Measurements from ENCODE around the gene TRIP6.
"Not testable (repeated sequence)": the region's sequence is repeated elsewhere in the genome, so short reads cannot be mapped to it uniquely, and the experiment has no call there.

TRIP6 gene

DNA sequence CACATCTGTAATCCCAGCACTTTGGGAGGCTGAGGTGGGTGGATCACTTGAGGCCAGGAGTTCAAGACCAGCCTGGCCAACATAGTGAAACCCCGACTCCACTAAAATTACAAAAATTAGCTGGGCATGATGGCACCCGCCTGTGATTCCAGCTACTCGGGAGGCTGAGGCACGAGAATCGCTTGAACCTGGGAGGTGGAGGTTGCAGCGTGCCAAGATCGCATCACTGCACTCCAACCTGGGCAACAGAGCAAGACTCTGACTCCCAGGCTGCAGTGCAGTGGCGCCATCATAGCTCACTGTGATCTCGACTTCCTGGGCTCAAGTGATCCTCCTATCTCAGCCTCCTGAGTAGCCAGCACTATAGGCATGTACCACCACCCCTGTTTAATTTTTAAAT is 12.3 kb upstream of the TRIP6 start:
- not testable (repeated sequence) for H3K9me3 ChIP-seq (ENCODE audit: control insufficient read depth, insufficient read depth, low read length); H3K9ac ChIP-seq (ENCODE audit: low read depth, low read length); H3K4me1 ChIP-seq (ENCODE audit: insufficient read depth, low read length); H3K36me3 ChIP-seq (ENCODE audit: insufficient read depth, low read length)

DNA sequence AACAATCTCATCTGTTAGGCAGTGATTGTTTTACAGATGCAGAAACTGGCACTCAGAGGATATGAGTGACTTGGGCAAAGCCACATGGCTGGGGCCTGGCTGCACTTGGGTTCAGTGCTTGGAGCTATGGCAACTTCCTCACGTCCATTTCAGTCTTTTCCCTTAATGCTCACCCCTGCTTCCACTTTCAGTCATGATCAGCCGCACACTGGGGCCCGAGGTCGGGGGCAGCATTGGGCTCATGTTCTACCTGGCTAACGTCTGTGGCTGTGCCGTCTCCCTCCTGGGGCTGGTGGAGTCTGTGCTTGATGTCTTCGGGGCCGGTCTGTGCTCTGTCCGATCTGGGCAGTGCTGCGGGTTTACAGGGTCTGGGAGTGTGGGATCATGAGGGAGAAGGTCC is 11.7 kb upstream of the TRIP6 start:
- Histone ChIP-seq H3K4me1 (ENCODE audit: insufficient read depth, low read length) (no peaks in the 10 kb centered on the region; the same call in 1 of the 2 replicates), H3K9ac (ENCODE audit: low read depth, low read length) (no peak overlapping the region), H3K36me3 (ENCODE audit: insufficient read depth, low read length) (0 out of 2 replicates have a peak, but pooled peaks cover 2% of the 10 kb centered on the region)

DNA sequence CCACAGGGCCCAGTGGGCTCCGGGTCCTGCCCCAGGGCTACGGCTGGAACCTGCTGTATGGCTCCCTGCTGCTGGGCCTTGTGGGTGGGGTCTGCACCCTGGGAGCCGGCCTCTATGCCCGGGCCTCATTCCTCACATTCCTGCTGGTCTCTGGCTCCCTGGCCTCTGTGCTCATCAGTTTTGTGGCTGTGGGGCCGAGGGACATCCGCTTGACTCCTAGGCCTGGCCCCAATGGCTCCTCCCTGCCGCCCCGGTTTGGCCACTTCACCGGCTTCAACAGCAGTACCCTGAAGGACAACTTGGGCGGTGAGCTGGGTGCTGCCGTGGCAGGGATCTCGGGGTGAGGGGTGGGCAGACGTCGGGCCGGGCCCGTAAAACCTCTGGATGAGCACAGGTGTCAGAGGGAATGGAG is 10.3 kb upstream of the TRIP6 start:
- H3K4me1 ChIP-seq (ENCODE audit: insufficient read depth, low read length), result no peaks in the 10 kb centered on the region; the same call in 1 of the 2 replicates
- no peaks in the 10 kb centered on the region for H3K9me3 ChIP-seq (ENCODE audit: control insufficient read depth, insufficient read depth, low read length)
- H3K9ac ChIP-seq (ENCODE audit: low read depth, low read length), result no peak overlapping the region
- H3K36me3 ChIP-seq (ENCODE audit: insufficient read depth, low read length), result 0 out of 2 replicates have a peak, but pooled peaks cover 4% of the 10 kb centered on the region

More for the DNA sequence above, 11.7 kb upstream of the TRIP6 start:
- H3K9me3 ChIP-seq (ENCODE audit: control insufficient read depth, insufficient read depth, low read length), result no peaks in the 10 kb centered on the region

DNA sequence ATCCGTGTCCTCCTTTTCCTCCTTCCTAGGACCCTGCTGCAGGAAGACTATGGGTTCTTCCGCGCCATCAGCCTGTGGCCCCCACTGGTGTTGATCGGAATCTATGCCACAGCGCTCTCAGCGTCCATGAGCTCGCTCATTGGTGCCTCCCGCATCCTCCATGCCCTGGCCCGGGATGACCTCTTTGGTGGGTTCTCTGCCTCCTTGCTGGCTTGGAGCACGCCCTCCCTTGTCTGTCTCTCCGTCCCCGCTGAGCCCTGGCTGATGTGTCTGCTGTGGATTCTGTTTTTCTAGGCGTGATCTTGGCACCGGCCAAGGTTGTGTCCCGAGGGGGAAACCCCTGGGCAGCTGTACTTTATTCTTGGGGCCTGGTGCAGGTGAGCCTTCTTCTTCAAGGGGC is 7.3 kb upstream of the TRIP6 start:
- 0 out of 2 replicates have a peak, but pooled peaks cover 4% of the 10 kb centered on the region for H3K36me3 ChIP-seq (ENCODE audit: insufficient read depth, low read length)
- H3K9me3 ChIP-seq (ENCODE audit: control insufficient read depth, insufficient read depth, low read length), result no peaks in the 10 kb centered on the region
- no peaks in the 10 kb centered on the region; the same call in 1 of the 2 replicates for H3K4me1 ChIP-seq (ENCODE audit: insufficient read depth, low read length)
- no peak overlapping the region for H3K9ac ChIP-seq (ENCODE audit: low read depth, low read length)

DNA sequence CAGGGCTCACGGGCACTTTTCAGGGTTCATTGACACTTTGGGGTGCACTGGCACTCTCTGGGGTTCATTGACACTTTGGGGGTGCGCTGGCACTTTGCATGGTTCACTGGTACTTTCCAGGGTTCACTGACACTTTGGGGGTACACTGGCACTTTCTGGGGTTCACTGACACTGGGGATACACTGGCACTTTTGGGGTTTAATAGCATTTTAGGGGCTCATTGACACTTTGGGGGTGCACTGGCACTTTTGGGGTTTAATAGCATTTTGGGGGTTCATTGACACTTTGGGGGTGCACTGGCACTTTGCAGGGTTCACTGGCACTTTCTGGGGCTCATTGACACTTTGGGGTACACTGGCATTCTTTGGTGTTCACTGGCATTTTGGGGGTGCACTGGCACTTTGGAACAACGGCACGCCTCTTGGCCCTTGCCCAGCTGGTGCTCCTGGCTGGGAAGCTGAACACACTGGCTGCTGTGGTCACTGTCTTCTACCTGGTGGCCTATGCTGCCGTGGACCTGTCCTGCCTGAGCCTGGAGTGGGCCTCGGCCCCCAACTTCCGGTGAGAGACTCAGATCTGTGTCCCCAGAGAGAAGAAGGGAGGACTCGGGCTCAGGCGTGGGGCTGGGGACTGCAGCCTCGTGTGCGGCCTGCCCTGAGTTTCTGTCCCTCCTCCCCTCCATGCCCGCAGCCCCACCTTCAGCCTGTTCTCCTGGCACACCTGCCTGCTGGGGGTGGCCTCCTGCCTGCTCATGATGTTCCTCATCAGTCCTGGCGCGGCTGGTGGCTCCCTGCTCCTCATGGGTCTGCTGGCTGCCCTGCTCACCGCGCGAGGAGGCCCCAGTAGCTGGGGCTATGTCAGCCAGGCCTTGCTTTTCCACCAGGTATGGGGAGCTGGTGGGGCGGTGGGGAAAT is 6.2 kb upstream of the TRIP6 start:
- H3K9ac ChIP-seq (ENCODE audit: low read depth, low read length), result no peak overlapping the region
- no peaks in the 10 kb centered on the region for H3K9me3 ChIP-seq (ENCODE audit: control insufficient read depth, insufficient read depth, low read length)
- H3K36me3 ChIP-seq (ENCODE audit: insufficient read depth, low read length), result 0 out of 2 replicates have a peak, but pooled peaks cover 4% of the 10 kb centered on the region
- H3K4me1 ChIP-seq (ENCODE audit: insufficient read depth, low read length), result no peaks in the 10 kb centered on the region; the same call in 1 of the 2 replicates

DNA sequence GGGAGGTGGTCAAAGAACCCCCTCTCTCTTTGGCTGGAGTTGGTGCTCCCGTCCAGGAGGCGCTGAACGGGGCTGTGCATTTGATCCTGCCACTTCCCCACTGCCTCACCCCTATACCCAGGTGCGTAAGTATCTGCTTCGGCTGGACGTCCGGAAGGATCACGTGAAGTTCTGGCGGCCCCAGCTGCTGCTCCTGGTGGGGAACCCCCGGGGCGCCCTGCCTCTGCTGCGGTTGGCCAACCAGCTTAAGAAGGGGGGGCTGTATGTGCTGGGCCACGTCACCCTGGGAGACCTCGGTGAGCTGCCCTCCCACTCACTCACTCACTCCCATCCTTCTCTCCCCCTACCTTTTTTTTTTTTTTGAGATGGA is 5.6 kb upstream of the TRIP6 start:
- H3K9ac ChIP-seq (ENCODE audit: low read depth, low read length), result no peak overlapping the region
- no peaks in the 10 kb centered on the region for H3K9me3 ChIP-seq (ENCODE audit: control insufficient read depth, insufficient read depth, low read length)
- 0 out of 2 replicates have a peak, but pooled peaks cover 4% of the 10 kb centered on the region for H3K36me3 ChIP-seq (ENCODE audit: insufficient read depth, low read length)
- no peaks in the 10 kb centered on the region; the same call in 1 of the 2 replicates for H3K4me1 ChIP-seq (ENCODE audit: insufficient read depth, low read length)

DNA sequence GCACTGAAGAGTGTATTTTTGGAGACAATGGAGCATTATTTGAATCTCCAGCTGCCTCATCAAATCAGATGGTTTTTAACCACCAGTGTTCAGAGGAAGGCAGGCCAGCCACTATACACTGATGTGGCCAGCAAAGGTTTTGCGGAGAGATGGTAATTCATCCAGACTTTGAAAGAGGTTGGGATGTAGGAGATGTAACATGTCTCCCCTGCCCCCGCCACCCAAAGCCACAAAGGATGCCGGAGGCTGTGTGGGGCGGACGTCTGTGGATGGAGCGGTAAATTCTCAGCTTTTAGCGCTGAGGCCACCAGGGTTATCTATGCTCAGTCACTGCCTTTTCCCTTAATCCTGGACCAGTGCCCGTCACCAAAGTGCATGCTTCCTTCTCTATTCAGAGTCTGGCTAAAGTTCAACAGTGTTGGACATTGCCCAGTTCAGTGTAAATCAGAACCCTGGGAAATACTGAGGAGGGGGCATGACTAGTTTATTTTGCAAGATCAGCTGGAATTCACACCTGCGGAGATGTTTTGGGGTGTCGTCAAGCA is 3.7 kb upstream of the TRIP6 start:
- Histone ChIP-seq H3K9me3 (ENCODE audit: control insufficient read depth, insufficient read depth, low read length) (no peaks in the 10 kb centered on the region), H3K36me3 (ENCODE audit: insufficient read depth, low read length) (peaks cover 4% of the 10 kb centered on the region; the same call in 1 of the 2 replicates), H3K9ac (ENCODE audit: low read depth, low read length) (no peak overlapping the region), H3K4me1 (ENCODE audit: insufficient read depth, low read length) (no peaks in the 10 kb centered on the region; the same call in 1 of the 2 replicates)

DNA sequence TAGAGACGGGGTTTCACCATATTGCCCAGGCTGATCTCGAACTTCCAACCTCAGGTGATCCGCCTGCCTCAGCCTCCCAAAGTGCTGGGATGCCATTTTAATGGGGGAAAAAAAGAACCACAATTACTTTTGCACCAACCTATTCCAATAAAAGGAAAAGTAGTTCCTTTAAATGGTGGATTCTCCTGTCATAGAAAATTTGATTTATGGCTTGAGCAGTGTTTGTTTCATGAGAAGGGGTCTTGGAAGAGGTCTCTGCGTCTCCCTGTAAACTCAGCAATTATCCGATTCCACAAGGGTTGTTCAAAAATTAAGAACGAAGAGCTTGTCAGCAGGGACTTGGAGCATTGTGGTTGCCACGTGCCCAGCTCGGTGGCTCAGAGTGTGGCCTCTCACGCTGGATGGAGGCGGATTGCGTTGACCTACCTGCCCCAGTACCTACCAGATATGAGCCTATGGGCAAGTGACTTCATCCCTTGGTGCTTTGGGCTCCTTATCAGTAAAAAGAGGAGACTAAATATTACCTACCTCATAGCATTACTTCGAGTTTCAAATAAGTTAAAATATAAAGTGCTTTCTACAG is 2.8 kb upstream of the TRIP6 start:
- Histone ChIP-seq H3K4me1 (ENCODE audit: insufficient read depth, low read length) (no peaks in the 10 kb centered on the region; the same call in 1 of the 2 replicates), H3K36me3 (ENCODE audit: insufficient read depth, low read length) (peaks cover 10% of the 10 kb centered on the region; the same call in 1 of the 2 replicates)

DNA sequence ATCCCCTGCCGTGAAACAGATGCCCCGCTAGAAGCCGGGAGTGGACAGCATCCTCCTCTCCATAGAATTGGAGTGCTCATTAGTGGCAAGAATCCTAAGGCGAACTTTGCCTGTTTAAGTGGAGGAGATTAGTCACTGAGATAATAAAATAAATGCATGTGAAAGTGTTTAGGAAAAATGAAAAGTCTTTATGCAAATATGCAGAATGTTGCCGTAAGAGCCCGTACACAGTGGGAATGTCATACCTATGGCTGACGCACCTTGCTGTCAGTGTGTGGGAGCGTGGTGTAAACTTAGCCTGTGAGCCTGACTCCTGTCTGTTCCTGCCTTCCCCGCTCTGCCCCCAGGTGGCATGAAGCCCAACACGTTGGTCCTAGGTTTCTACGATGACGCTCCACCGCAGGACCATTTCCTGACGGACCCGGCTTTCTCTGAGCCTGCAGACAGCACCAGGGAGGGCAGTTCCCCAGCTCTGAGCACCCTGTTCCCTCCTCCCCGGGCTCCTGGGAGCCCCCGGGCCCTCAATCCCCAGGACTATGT is 1.7 kb upstream of the TRIP6 start:
- Histone ChIP-seq H3K4me1 (ENCODE audit: insufficient read depth, low read length) (no peaks in the 10 kb centered on the region; the same call in 1 of the 2 replicates), H3K36me3 (ENCODE audit: insufficient read depth, low read length) (peaks cover 9% of the 10 kb centered on the region; the same call in 1 of the 2 replicates), H3K9me3 (ENCODE audit: control insufficient read depth, insufficient read depth, low read length) (no peaks in the 10 kb centered on the region), H3K9ac (ENCODE audit: low read depth, low read length) (no peak overlapping the region)

More for the DNA sequence above, 2.8 kb upstream of the TRIP6 start:
- Histone ChIP-seq H3K9me3 (ENCODE audit: control insufficient read depth, insufficient read depth, low read length) (no peaks in the 10 kb centered on the region), H3K9ac (ENCODE audit: low read depth, low read length) (no peak overlapping the region)

DNA sequence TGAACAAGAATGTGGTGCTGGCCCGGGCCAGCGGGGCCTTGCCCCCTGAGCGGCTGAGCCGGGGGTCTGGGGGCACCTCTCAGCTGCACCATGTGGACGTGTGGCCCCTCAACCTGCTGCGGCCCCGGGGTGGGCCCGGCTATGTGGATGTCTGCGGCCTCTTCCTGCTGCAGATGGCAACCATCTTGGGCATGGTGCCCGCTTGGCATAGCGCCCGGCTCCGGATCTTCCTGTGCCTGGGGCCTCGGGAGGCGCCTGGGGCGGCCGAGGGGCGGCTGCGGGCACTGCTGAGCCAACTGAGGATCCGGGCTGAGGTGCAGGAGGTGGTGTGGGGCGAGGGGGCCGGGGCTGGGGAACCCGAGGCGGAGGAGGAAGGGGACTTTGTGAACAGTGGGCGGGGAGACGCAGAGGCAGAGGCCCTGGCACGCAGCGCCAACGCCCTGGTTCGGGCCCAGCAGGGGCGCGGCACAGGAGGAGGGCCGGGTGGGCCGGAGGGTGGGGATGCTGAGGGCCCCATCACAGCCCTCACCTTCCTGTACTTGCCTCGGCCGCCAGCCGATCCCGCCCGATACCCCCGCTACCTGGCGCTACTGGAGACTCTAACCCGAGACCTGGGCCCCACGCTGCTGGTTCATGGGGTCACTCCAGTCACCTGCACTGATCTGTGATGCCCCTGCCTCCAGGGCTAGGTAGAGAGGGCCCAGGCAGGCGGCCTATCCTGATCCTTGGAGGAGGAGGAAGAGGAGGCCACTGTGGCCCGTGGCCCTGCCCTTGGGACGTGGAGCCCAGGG is 1.1 kb upstream of the TRIP6 start:
- Histone ChIP-seq H3K36me3 (ENCODE audit: insufficient read depth, low read length) (peaks cover 5% of the 10 kb centered on the region), H3K9me3 (ENCODE audit: control insufficient read depth, insufficient read depth, low read length) (no peaks in the 10 kb centered on the region), H3K4me1 (ENCODE audit: insufficient read depth, low read length) (no peaks in the 10 kb centered on the region; the same call in 1 of the 2 replicates), H3K9ac (ENCODE audit: low read depth, low read length) (peak overlapping the region; percentile 98; the same call in 1 of the 2 replicates)

DNA sequence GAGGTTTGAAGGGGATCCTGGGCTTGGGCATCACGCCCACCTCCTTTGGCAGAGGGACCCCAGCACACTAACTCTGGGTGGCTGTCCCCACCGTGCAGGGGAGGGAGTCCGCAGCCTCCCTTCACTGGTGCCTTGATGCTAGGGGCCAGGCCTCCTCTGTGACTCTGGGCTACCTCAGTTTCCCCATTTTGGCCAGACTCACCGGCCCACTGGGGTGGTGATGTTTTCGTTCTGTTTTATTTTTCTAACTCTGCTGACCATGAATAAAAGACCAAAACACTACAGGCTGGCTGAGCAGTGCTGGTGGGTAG is 503 bp upstream of the TRIP6 start:
- Histone ChIP-seq H3K9ac (ENCODE audit: low read depth, low read length) (peak overlapping the region; percentile 98), H3K9me3 (ENCODE audit: control insufficient read depth, insufficient read depth, low read length) (no peaks in the 10 kb centered on the region), H3K36me3 (ENCODE audit: insufficient read depth, low read length) (peaks cover 5% of the 10 kb centered on the region), H3K4me1 (ENCODE audit: insufficient read depth, low read length) (no peaks in the 10 kb centered on the region; the same call in 1 of the 2 replicates)

DNA sequence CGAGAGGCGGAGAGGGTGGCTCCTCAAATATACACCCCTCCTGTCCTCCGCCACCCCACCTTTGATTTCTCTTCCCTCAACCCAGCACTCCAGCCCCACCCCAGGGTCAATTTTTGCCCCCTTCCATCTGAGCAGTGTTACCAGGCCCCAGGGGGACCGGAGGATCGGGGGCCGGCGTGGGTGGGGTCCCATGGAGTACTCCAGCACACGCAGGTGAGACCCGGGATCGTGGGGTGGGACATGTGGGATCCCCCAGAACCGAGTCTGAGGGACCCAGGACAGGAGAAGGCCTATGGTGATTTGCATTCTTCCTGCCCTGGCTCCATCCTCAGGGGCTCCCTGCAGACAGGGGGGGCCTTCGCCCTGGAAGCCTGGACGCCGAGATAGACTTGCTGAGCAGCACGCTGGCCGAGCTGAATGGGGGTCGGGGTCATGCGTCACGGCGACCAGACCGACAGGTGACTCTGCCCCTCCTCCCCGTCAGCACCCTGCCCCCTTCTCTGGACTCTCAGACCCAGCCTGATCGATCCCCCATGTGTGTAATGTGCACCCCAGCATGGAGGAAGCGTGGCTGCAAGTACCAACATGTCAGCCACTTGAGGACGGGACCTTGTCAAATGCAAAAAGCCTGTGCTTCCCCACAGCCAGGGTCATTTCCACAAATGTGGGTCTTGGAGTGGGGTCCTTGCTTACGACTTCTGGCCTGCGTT is 744 bp downstream of the TRIP6 start:
- peak overlapping the region; percentile 98 for H3K9ac ChIP-seq (ENCODE audit: low read depth, low read length)
- no peaks in the 10 kb centered on the region; the same call in 1 of the 2 replicates for H3K4me1 ChIP-seq (ENCODE audit: insufficient read depth, low read length)
- peaks cover 9% of the 10 kb centered on the region for H3K36me3 ChIP-seq (ENCODE audit: insufficient read depth, low read length)
- no peaks in the 10 kb centered on the region for H3K9me3 ChIP-seq (ENCODE audit: control insufficient read depth, insufficient read depth, low read length)

DNA sequence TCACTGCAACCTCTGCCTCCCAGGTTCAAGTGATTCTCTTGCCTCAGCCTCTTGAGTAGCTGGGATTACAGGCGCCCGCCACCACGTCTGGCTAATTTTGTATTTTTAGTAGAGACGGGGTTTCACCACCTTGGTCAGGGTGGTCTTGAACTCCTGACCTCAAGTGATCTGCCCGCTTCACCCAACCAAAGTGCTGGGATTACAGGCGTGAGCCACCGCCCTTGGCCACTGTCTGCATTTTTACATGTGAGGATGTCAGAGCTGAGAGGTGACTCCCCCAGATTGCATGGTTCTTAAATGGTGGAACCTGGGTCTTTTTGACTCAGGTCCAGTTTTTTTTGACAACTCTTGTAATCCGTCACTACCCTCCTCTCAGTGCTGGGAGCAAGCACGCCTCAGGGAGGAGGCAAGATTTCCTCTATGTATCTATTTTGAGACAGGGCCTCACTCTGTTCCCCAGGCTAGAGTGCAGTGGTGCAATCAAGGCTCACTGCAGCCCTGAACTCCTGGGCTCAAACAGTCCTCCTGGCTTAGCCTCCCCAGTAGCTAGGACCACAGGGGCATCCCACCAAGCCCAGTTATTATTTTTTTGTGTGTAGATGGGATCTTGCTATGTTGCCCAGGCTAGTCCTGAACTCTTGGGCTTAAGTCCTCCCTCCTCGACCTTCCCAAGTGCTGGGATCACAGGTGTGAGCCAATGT is 6.6 kb downstream of the TRIP6 start:
- Histone ChIP-seq H3K36me3 (ENCODE audit: insufficient read depth, low read length) (peaks cover 17% of the 10 kb centered on the region), H3K9ac (ENCODE audit: low read depth, low read length) (peak overlapping the region; percentile 66; the same call in 1 of the 2 replicates), H3K9me3 (ENCODE audit: control insufficient read depth, insufficient read depth, low read length) (no peaks in the 10 kb centered on the region), H3K4me1 (ENCODE audit: insufficient read depth, low read length) (peaks cover 7% of the 10 kb centered on the region; the same call in 1 of the 2 replicates)

Data from ES-I3 (cell line).